Thyroid gland (tissue), 4 donors: ENCODE measurements around the gene ENKD1.

Source experiments
- POLR2A ChIP-seq, 2 donors: fragments of 450-650 bp; IDR thresholded peaks; one replicate each; pipeline ENCODE4 v1.6.1; 2017; ENCODE audit warnings: antibody characterized with exemption in 2 of 2, mild to moderate bottlenecking in 2 of 2, moderate library complexity in 1 of 2
- TF ChIP-seq, protein P1 (sequence below), 6 experiments: fragments of 200-600 bp in 3 of 6; fragments of 450-650 bp in 3 of 6; sonication (generic) in 3 of 6; IDR thresholded peaks; one replicate each; pipeline ENCODE4 v1.5.1; 2016 to 2019; ENCODE audit warnings: antibody characterized with exemption in 6 of 6, mild to moderate bottlenecking in 2 of 6, inconsistent platforms in 1 of 6, moderate library complexity in 1 of 6

DNA sequence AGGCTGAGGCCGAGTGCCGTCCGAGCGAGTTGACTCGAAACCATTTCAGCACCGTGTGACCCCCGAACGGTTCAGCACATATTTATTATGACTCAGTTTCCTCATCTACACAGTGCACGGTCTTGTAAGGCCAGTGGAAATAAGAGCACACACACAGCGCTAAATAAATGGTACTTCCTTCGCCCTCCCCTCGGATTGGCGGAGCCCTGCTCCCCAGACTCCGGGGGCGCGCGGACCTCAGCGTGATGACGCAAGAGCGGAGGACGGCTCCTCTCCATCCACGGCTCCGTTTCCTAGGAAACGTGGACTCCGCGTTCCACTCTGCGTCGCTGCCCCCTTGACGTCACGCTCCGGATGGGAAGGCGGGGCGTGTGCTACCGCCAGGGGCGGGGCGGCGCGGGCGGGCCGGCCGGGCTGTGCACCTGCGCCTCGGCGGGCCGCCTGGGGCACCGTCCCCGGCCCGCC, 6.0 kb downstream of the ENKD1 start, which contains the start of gene PARD6A:
- TF ChIP-seq, protein P1, sequence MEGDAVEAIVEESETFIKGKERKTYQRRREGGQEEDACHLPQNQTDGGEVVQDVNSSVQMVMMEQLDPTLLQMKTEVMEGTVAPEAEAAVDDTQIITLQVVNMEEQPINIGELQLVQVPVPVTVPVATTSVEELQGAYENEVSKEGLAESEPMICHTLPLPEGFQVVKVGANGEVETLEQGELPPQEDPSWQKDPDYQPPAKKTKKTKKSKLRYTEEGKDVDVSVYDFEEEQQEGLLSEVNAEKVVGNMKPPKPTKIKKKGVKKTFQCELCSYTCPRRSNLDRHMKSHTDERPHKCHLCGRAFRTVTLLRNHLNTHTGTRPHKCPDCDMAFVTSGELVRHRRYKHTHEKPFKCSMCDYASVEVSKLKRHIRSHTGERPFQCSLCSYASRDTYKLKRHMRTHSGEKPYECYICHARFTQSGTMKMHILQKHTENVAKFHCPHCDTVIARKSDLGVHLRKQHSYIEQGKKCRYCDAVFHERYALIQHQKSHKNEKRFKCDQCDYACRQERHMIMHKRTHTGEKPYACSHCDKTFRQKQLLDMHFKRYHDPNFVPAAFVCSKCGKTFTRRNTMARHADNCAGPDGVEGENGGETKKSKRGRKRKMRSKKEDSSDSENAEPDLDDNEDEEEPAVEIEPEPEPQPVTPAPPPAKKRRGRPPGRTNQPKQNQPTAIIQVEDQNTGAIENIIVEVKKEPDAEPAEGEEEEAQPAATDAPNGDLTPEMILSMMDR (IDR thresholded peaks at IDR 0.05) = no peak
- no peak for TF ChIP-seq POLR2A (IDR thresholded peaks at IDR 0.05)
